K562 (cell line): ENCODE results near the gene CSNK1A1L.

Experiments
- CEBPB ChIP-seq: fragments of 450-650 bp; IDR thresholded peaks from 2 replicates; pipeline ENCODE4 v1.6.1; 2016; ENCODE audit warnings: missing genetic modification characterization, missing compliant biosample characterization
- FOXM1 ChIP-seq, 2 experiments: fragments of 450-650 bp in 1 of 2; sonication (generic) in 1 of 2; formaldehyde crosslinking in 1 of 2; IDR thresholded peaks; 2 replicates each; pipeline versions ENCODE4 v1.6.1 to v1.9.0; 2017 to 2022; ENCODE audit warnings: low read depth in 2 of 2, mild to moderate bottlenecking in 2 of 2, missing genetic modification reagents in 1 of 2, moderate library complexity in 1 of 2
- GABPA ChIP-seq: fragments of 200-800 bp; sonication (Bioruptor generic); conservative IDR thresholded peaks from 2 replicates; pipeline ENCODE4 v1.6.1; 2016; ENCODE audit warnings: low read depth, missing genetic modification characterization, missing compliant biosample characterization
- NR1H2 ChIP-seq: sonication (generic); formaldehyde crosslinking; IDR thresholded peaks from 2 replicates; pipeline ENCODE4 v1.4.0; 2020; ENCODE audit warnings: mild to moderate bottlenecking, missing genetic modification reagents
- POLR2A ChIP-seq: fragments of 450-650 bp; conservative IDR thresholded peaks from 2 replicates; pipeline ENCODE4 v1.6.1; 2016
- RFX7 ChIP-seq: fragments of 250-450 bp; sonication (Bioruptor Pico); IDR thresholded peaks from 2 replicates; pipeline ENCODE4 v1.5.1; 2021; ENCODE audit warnings: mild to moderate bottlenecking
- SMARCA4 ChIP-seq: fragments of 450-650 bp; IDR thresholded peaks from 2 replicates; pipeline ENCODE4 v1.6.1; 2016
- ZKSCAN1 ChIP-seq: fragments of 150-350 bp; IDR thresholded peaks from 2 replicates; pipeline ENCODE4 v1.6.1; 2016; ENCODE audit warnings: low read depth, low read length
- ZNF124 ChIP-seq: sonication (generic); formaldehyde crosslinking; IDR thresholded peaks from 2 replicates; pipeline ENCODE4 v1.8.1; 2022; ENCODE audit warnings: missing genetic modification reagents
- ZNF696 ChIP-seq: fragments of 250-450 bp; sonication (Bioruptor Pico); conservative IDR thresholded peaks from 2 replicates; pipeline ENCODE4 v1.4.0; 2020; ENCODE audit warnings: mild to moderate bottlenecking, moderate library complexity
- TF ChIP-seq, protein P1 (sequence below): fragments of 250-450 bp; sonication (Bioruptor Pico); IDR thresholded peaks from 2 replicates; pipeline ENCODE4 v1.4.0; 2020; ENCODE audit warnings: mild to moderate bottlenecking, moderate library complexity
- TF ChIP-seq, protein P2 (sequence below): sonication (generic); formaldehyde crosslinking; IDR thresholded peaks from 2 replicates; pipeline ENCODE4 v1.8.1; 2023; ENCODE audit warnings: mild to moderate bottlenecking, missing genetic modification reagents

DNA sequence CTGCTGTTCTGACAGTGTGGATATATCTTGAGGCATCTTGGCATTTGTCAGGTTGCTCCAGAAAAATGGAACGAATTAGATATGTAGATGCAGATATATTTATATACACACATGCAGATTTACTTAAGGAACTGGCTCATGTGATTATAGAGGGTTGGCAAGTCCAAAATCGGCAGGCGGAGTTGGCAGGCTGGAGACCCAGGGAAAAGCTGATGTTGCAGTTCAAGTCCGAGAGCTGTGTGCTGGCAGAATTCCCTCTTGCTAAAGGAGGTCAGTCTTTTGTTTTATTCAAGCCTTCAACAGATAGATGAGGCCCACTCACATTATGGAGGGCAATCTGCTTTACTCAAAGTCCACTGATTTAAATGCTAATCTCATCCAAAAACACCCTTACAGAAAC, 24.4 kb upstream of the CSNK1A1L start:
- TF ChIP-seq FOXM1 (IDR thresholded peaks at IDR 0.05; ENCODE audit: low read depth) (no peak), FOXM1 (CRISPR knock-in tag; IDR thresholded peaks at IDR 0.05; ENCODE audit: low read depth) (no peak), ZNF696 (CRISPR knock-in tag) (no peak), GABPA (tag) (no peak), ZKSCAN1 (no peak), NR1H2 (CRISPR knock-in tag) (no peak), ZNF124 (CRISPR knock-in tag) (no peak), SMARCA4 (no peak), CEBPB (tag) (no peak), POLR2A (no peak), RFX7 (CRISPR knock-in tag) (no peak)
- TF ChIP-seq, protein P1, sequence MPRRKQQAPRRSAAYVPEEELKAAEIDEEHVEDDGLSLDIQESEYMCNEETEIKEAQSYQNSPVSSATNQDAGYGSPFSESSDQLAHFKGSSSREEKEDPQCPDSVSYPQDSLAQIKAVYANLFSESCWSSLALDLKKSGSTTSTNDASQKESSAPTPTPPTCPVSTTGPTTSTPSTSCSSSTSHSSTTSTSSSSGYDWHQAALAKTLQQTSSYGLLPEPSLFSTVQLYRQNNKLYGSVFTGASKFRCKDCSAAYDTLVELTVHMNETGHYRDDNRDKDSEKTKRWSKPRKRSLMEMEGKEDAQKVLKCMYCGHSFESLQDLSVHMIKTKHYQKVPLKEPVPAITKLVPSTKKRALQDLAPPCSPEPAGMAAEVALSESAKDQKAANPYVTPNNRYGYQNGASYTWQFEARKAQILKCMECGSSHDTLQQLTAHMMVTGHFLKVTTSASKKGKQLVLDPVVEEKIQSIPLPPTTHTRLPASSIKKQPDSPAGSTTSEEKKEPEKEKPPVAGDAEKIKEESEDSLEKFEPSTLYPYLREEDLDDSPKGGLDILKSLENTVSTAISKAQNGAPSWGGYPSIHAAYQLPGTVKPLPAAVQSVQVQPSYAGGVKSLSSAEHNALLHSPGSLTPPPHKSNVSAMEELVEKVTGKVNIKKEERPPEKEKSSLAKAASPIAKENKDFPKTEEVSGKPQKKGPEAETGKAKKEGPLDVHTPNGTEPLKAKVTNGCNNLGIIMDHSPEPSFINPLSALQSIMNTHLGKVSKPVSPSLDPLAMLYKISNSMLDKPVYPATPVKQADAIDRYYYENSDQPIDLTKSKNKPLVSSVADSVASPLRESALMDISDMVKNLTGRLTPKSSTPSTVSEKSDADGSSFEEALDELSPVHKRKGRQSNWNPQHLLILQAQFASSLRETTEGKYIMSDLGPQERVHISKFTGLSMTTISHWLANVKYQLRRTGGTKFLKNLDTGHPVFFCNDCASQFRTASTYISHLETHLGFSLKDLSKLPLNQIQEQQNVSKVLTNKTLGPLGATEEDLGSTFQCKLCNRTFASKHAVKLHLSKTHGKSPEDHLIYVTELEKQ, result no peak
- TF ChIP-seq, protein P2, sequence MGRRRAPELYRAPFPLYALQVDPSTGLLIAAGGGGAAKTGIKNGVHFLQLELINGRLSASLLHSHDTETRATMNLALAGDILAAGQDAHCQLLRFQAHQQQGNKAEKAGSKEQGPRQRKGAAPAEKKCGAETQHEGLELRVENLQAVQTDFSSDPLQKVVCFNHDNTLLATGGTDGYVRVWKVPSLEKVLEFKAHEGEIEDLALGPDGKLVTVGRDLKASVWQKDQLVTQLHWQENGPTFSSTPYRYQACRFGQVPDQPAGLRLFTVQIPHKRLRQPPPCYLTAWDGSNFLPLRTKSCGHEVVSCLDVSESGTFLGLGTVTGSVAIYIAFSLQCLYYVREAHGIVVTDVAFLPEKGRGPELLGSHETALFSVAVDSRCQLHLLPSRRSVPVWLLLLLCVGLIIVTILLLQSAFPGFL (CRISPR knock-in tag), result no peak
